ENCODE data around the gene SPRY1.
A peak's percentile ranks its signal among the peaks of the same experiment; 100 is the strongest.

SPRY1 gene, protein sequence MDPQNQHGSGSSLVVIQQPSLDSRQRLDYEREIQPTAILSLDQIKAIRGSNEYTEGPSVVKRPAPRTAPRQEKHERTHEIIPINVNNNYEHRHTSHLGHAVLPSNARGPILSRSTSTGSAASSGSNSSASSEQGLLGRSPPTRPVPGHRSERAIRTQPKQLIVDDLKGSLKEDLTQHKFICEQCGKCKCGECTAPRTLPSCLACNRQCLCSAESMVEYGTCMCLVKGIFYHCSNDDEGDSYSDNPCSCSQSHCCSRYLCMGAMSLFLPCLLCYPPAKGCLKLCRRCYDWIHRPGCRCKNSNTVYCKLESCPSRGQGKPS

GRCh38 chr4:123396307-123397143 lies at the start of gene SPRY1:
SPRY1 (plus strand) TSS chr4:123396795; CDS start chr4:123401592, 4,797 bp downstream.
- peak within 1 kb of the TSS; percentile 76 for H3K4me3 ChIP-seq (ENCODE audit: low read length)
- H3F3A ChIP-seq (ENCODE audit: insufficient read depth, low read length) = peaks cover 11% of the 10 kb centered on the region
- TF ChIP-seq EZH2 (optimal IDR thresholded peaks at IDR 0.05; ENCODE audit: low read depth, low read length) (no peak), EZH2phosphoT487 (IDR thresholded peaks at IDR 0.05; ENCODE audit: low read length) (no peak)
- peak within 1 kb of the TSS; percentile 91 for H2AFZ ChIP-seq (ENCODE audit: low read length)
- no peaks in the 10 kb centered on the region for H3K9me2 ChIP-seq (replicated peaks; ENCODE audit: insufficient read depth, low read length)
- H3K79me2 ChIP-seq (ENCODE audit: low read length) = peaks cover 22% of the 10 kb centered on the region
- DNase-seq = peak; percentile 94
- H3K9ac ChIP-seq (ENCODE audit: low read length) = peak within 1 kb of the TSS; percentile 76
- H4K20me1 ChIP-seq (ENCODE audit: insufficient read depth, low read length) = no peaks in the 10 kb centered on the region
- H3K27ac ChIP-seq (ENCODE audit: low read length) = peak within 1 kb of the TSS; percentile 58; the same call in 1 of the 2 replicates
- no peaks in the 10 kb centered on the region for H3K9me3 ChIP-seq (replicated peaks; ENCODE audit: insufficient read depth, low read length)
- H3K4me1 ChIP-seq (ENCODE audit: low read length) = 0 out of 2 replicates have a peak, but pooled peaks cover 8% of the 10 kb centered on the region
- no peaks in the 10 kb centered on the region for H3K36me3 ChIP-seq (replicated peaks; ENCODE audit: insufficient read depth, low read length)
- peak within 1 kb of the TSS; percentile 95 for H3K4me2 ChIP-seq (ENCODE audit: low read depth, low read length)
- no peaks in the 10 kb centered on the region for H3K27me3 ChIP-seq (replicated peaks; ENCODE audit: insufficient read depth, low read length)

DNA sequence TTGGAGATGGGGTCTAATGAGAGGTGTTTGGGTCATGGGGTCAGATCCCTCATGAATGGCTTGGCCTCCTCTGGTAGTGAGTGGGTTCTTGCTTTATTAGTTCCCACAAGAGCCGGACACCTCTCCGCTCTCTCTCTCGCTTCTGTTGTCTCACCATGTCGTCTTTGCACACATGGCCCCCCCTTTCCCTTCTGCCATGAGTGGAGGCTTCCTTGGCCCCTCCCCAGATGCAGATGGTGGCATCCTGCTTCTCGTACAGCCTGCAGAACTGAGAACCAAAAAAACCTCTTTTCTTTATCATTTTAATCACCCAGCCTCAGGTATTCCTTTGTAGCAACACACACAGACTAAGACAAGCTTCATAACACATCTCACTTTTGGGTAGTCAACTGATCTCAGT lies 49.6 kb upstream of the SPRY1 start:
- Histone ChIP-seq H3K9me2 (replicated peaks; ENCODE audit: insufficient read depth, low read length) (no peaks in the 10 kb centered on the region), H3K4me1 (ENCODE audit: low read length) (no peaks in the 10 kb centered on the region), H2AFZ (ENCODE audit: low read length) (no peak overlapping the region), H3K9ac (ENCODE audit: low read length) (no peak overlapping the region), H3K4me2 (ENCODE audit: low read depth, low read length) (no peak overlapping the region), H3K36me3 (replicated peaks; ENCODE audit: insufficient read depth, low read length) (no peaks in the 10 kb centered on the region), H3F3A (ENCODE audit: insufficient read depth, low read length) (no peaks in the 10 kb centered on the region), H3K79me2 (ENCODE audit: low read length) (no peaks in the 10 kb centered on the region), H3K27me3 (replicated peaks; ENCODE audit: insufficient read depth, low read length) (no peaks in the 10 kb centered on the region), H3K27ac (ENCODE audit: low read length) (no peak overlapping the region), H3K4me3 (ENCODE audit: low read length) (no peak overlapping the region), H4K20me1 (ENCODE audit: insufficient read depth, low read length) (no peaks in the 10 kb centered on the region), H3K9me3 (replicated peaks; ENCODE audit: insufficient read depth, low read length) (no peaks in the 10 kb centered on the region)
- no peak for DNase-seq
- TF ChIP-seq, protein P1, sequence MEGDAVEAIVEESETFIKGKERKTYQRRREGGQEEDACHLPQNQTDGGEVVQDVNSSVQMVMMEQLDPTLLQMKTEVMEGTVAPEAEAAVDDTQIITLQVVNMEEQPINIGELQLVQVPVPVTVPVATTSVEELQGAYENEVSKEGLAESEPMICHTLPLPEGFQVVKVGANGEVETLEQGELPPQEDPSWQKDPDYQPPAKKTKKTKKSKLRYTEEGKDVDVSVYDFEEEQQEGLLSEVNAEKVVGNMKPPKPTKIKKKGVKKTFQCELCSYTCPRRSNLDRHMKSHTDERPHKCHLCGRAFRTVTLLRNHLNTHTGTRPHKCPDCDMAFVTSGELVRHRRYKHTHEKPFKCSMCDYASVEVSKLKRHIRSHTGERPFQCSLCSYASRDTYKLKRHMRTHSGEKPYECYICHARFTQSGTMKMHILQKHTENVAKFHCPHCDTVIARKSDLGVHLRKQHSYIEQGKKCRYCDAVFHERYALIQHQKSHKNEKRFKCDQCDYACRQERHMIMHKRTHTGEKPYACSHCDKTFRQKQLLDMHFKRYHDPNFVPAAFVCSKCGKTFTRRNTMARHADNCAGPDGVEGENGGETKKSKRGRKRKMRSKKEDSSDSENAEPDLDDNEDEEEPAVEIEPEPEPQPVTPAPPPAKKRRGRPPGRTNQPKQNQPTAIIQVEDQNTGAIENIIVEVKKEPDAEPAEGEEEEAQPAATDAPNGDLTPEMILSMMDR (IDR thresholded peaks at IDR 0.05; ENCODE audit: low read length) = no peak
- TF ChIP-seq EZH2 (optimal IDR thresholded peaks at IDR 0.05; ENCODE audit: low read depth, low read length) (no peak), EZH2phosphoT487 (IDR thresholded peaks at IDR 0.05; ENCODE audit: low read length) (no peak)

GRCh38 chr4:123348946-123349345 lies 47.6 kb upstream of the SPRY1 start:
- Histone ChIP-seq H3K4me1 (ENCODE audit: low read length) (no peaks in the 10 kb centered on the region), H3K27me3 (replicated peaks; ENCODE audit: insufficient read depth, low read length) (no peaks in the 10 kb centered on the region), H3K9me3 (replicated peaks; ENCODE audit: insufficient read depth, low read length) (no peaks in the 10 kb centered on the region), H3K36me3 (replicated peaks; ENCODE audit: insufficient read depth, low read length) (no peaks in the 10 kb centered on the region), H3K9me2 (replicated peaks; ENCODE audit: insufficient read depth, low read length) (no peaks in the 10 kb centered on the region), H3K27ac (ENCODE audit: low read length) (no peak overlapping the region), H3F3A (ENCODE audit: insufficient read depth, low read length) (no peaks in the 10 kb centered on the region), H3K79me2 (ENCODE audit: low read length) (no peaks in the 10 kb centered on the region), H2AFZ (ENCODE audit: low read length) (no peak overlapping the region), H3K9ac (ENCODE audit: low read length) (no peak overlapping the region), H3K4me3 (ENCODE audit: low read length) (no peak overlapping the region), H3K4me2 (ENCODE audit: low read depth, low read length) (no peak overlapping the region), H4K20me1 (ENCODE audit: insufficient read depth, low read length) (no peaks in the 10 kb centered on the region)
- TF ChIP-seq, protein P1 (IDR thresholded peaks at IDR 0.05; ENCODE audit: low read length) = no peak
- no peak for TF ChIP-seq EZH2 (optimal IDR thresholded peaks at IDR 0.05; ENCODE audit: low read depth, low read length)
- no peak for TF ChIP-seq EZH2phosphoT487 (IDR thresholded peaks at IDR 0.05; ENCODE audit: low read length)
- no peak for DNase-seq

Data from MM.1S (cell line).